ENCODE measurements around the gene CHST3.

DNA sequence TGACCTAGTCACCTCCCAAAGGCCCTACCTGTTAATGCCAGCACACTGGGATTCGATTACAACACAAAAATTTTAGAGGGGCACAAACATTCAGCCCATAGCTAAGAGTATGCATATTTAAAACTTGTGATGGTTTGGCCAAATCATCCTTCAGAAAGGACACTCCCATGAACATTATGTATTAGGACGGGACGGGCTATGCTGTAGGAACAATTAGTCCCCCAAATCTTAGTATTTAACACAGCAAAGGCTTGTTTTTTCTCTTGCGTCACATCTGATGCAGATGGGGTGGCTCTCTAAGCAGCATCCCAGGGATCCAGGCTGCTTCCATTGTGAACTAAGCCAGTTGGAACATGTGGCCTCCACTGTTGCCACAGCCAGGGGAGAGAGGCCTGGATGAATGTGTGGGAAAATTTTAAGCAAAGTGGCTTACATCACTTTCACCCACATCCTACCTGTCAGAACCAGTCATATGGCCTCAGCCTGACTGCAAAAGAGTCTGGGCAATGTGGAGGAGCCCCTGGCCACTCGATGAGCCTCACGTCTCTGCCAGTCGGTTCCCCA lies 26.6 kb downstream of the CHST3 start:
- TF ChIP-seq POLR2A (IDR thresholded peaks at IDR 0.05) = no peak
- TF ChIP-seq, protein P1, sequence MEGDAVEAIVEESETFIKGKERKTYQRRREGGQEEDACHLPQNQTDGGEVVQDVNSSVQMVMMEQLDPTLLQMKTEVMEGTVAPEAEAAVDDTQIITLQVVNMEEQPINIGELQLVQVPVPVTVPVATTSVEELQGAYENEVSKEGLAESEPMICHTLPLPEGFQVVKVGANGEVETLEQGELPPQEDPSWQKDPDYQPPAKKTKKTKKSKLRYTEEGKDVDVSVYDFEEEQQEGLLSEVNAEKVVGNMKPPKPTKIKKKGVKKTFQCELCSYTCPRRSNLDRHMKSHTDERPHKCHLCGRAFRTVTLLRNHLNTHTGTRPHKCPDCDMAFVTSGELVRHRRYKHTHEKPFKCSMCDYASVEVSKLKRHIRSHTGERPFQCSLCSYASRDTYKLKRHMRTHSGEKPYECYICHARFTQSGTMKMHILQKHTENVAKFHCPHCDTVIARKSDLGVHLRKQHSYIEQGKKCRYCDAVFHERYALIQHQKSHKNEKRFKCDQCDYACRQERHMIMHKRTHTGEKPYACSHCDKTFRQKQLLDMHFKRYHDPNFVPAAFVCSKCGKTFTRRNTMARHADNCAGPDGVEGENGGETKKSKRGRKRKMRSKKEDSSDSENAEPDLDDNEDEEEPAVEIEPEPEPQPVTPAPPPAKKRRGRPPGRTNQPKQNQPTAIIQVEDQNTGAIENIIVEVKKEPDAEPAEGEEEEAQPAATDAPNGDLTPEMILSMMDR (IDR thresholded peaks at IDR 0.05) = no peak
